IPS-20b (cell line): Measurements from ENCODE around the gene ODAD2.

Experiments
- H3K27ac ChIP-seq: one replicate; pipeline ENCODE4 v1.5.1; 2013; ENCODE audit warnings: low read length
- H3K27me3 ChIP-seq: 2 replicates; pipeline ENCODE4 v1.6.1; 2013; ENCODE audit warnings: mild to moderate bottlenecking, low read length, inconsistent platforms; ENCODE audit not compliant: insufficient read depth
- H3K36me3 ChIP-seq: 2 replicates; pipeline ENCODE4 v1.6.1; 2013; ENCODE audit warnings: low read depth, mild to moderate bottlenecking, inconsistent platforms, low read length, moderate library complexity; ENCODE audit not compliant: insufficient read depth
- H3K4me1 ChIP-seq: 2 replicates; pipeline ENCODE4 v1.6.1; 2013; ENCODE audit warnings: mild to moderate bottlenecking, control low read depth, inconsistent platforms, low read length, moderate library complexity; ENCODE audit not compliant: insufficient read depth
- H3K4me3 ChIP-seq: 2 replicates; pipeline ENCODE4 v1.5.1; 2013; ENCODE audit warnings: mild to moderate bottlenecking, low read length, inconsistent platforms
- H3K9ac ChIP-seq: 2 replicates; pipeline ENCODE4 v1.6.1; 2013; ENCODE audit warnings: low read depth, mild to moderate bottlenecking, inconsistent platforms, low read length, moderate library complexity
- H3K9me3 ChIP-seq: 2 replicates; pipeline ENCODE4 v1.6.1; 2013; ENCODE audit warnings: mild to moderate bottlenecking, low read depth, low read length, inconsistent platforms; ENCODE audit not compliant: insufficient read depth

The ODAD2 gene

DNA sequence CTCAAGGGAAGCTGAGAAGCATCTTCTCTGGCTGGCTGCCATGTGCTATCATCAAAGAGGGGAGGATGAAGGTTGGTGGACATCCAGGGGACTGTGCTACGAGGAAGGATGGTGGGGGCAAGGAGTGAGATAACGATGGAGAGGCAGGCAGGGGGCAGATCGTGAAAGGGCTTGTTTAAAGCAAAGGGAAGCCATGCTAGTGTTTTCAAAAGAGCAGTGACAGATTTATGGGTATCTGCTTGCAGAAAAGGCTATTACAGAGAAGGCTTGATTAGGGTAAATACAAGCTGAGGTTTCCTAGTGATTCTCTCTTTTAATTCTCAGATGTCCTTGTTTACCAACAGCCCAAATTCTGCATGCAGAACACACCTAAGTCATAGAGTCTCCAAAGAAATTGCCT lies 164.4 kb downstream of the ODAD2 start:
- no peaks in the 10 kb centered on the region for H3K27me3 ChIP-seq
- H3K27ac ChIP-seq: no peak overlapping the region
- H3K4me3 ChIP-seq: no peak overlapping the region
- H3K36me3 ChIP-seq: no peaks in the 10 kb centered on the region
- no peaks in the 10 kb centered on the region for H3K9me3 ChIP-seq
- no peak overlapping the region for H3K9ac ChIP-seq
- H3K4me1 ChIP-seq: no peaks in the 10 kb centered on the region

DNA sequence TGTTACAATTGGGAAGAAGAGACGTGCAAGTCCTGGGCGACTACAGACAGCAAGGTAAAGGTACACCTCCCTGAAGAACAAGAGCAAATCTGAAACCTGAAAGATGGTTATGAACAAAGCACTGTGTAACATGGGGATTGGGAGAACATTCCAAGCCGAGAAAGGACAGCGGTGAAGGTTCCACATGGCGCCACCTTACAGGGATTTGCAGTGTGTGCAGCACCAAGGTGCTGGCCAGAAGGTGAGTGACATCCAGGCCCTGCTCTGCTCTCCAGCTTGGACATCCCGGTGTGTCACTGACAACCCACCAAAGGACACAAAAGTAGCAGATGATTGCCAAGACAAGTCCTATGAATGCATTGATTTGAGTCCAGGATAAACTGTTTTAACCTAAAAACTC lies 165.1 kb downstream of the ODAD2 start:
- Histone ChIP-seq H3K9ac (no peak overlapping the region), H3K4me1 (no peaks in the 10 kb centered on the region), H3K4me3 (no peak overlapping the region), H3K9me3 (no peaks in the 10 kb centered on the region), H3K36me3 (no peaks in the 10 kb centered on the region), H3K27me3 (no peaks in the 10 kb centered on the region), H3K27ac (no peak overlapping the region)

DNA sequence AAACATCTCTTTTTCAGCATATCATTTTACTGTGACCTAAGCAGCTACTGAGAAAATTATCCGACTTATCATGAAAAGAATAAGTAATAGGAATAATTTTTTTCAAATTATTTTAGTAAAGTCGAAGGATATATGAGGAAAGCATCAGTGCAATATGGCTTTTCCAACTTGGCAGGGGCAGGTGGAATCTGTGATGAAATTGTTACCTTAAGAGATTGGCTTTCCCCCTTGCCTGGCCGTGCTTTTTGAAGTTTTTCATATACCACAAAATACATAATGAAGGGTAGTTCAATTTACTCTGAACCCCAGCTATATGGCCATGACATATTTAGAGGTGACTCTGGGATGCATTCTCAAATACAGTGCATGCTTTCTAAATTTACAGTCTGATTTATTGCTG lies 166.1 kb downstream of the ODAD2 start:
- Histone ChIP-seq H3K4me1 (no peaks in the 10 kb centered on the region), H3K9me3 (no peaks in the 10 kb centered on the region), H3K36me3 (no peaks in the 10 kb centered on the region), H3K27ac (no peak overlapping the region), H3K9ac (no peak overlapping the region), H3K27me3 (no peaks in the 10 kb centered on the region), H3K4me3 (no peak overlapping the region)

DNA sequence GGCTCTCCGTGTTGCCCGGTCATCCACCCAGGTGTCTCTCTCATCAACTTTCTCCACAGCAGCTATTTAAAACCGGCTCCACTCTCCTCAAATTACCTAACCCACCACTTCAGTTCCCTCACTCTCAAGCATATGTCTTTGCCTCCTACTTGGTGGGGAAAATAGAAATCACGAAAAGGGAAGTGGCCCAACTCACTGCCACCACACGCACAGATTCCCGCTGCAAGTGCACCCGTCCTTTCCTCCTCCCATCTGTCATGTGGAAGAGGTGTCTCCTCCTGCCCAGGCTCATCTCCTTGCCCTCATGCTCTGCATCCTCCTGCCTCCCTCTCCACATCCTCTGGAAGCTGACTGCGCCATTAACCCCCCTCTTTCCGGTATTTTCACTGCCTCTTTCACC lies 172.5 kb downstream of the ODAD2 start:
- Histone ChIP-seq H3K4me3 (no peak overlapping the region), H3K4me1 (no peaks in the 10 kb centered on the region), H3K9me3 (no peaks in the 10 kb centered on the region), H3K36me3 (no peaks in the 10 kb centered on the region), H3K9ac (no peak overlapping the region), H3K27ac (no peak overlapping the region), H3K27me3 (no peaks in the 10 kb centered on the region)

DNA sequence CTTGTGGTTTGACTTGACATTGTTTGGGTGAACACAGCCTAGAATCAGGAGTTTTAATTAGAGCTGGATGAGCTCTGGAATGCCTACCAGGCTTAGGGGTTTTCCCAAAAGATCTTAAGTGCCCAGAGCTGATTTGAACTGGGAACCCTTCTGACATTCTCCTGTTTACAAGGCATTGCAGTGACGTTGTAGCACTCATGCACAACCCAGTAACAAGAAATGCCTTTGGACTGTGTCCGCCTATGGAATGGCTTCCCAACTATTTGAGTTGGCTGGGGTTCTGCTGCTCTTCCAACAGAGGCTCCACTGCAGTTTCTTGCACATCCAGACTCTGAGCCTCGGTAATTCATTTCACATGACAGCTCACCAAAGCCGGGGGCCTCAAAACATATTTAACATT lies 176.6 kb downstream of the ODAD2 start:
- no peaks in the 10 kb centered on the region for H3K9me3 ChIP-seq
- no peak overlapping the region for H3K9ac ChIP-seq
- no peaks in the 10 kb centered on the region for H3K36me3 ChIP-seq
- H3K27ac ChIP-seq: no peak overlapping the region
- H3K4me3 ChIP-seq: no peak overlapping the region
- no peaks in the 10 kb centered on the region for H3K4me1 ChIP-seq
- H3K27me3 ChIP-seq: no peaks in the 10 kb centered on the region

DNA sequence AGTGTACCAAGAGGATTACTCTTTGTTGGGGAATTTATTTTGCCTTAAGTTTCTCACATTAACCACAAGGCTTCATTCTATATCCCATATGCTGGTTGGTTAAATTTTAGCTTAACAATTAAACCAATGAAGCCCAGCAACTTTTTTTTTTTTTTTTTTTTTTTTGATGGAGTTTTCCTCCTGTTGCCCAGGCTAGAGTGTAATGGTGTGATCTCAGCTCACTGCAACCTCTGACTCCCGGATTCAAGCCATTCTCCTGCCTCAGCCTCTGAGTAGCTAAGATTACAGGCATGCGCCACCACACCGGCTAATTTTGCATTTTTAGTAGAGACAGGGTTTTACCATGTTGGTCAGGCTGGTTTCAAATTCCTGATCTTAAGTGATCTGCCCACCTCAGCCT lies 178.2 kb downstream of the ODAD2 start:
- H3K4me1 ChIP-seq: no peaks in the 10 kb centered on the region
- no peak overlapping the region for H3K9ac ChIP-seq
- no peak overlapping the region for H3K27ac ChIP-seq
- no peaks in the 10 kb centered on the region for H3K27me3 ChIP-seq
- no peaks in the 10 kb centered on the region for H3K9me3 ChIP-seq
- no peak overlapping the region for H3K4me3 ChIP-seq
- H3K36me3 ChIP-seq: no peaks in the 10 kb centered on the region

DNA sequence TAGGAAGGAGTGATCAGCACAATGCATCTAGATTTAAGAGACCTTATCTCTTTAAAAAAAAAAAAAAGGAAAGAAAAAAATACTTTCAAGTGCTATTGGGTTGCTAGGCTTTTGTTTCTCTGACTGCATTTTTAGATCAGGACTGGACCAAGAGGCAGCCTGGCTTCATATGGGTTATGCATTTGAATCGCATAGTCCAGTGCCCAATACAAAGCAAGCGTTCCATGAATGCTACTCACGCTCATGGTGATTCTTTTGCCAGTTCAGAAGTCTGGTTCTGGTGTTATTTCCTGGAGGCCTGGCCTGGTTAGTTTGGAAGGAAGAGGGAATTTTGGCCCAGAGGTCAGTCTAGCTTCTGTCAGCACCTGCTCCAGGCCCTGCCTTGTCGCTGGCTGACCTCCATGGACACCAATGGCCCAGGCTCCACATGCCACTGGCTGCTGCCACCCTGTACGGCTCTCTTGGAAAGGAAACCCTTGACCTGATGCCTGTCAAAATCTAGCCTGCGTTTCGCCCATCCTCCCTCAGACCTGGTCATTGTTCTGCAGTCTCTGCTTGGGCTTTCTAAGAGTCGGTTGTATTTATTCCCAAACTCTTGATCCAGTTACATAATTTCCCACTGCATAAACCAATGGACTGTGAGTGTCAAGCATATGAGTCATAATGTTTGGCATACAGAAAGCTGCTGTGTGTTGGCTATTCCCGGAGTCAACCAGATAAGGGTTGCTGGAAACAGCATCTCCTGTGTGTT lies 178.9 kb downstream of the ODAD2 start:
- Histone ChIP-seq H3K9ac (no peak overlapping the region), H3K27me3 (no peaks in the 10 kb centered on the region), H3K27ac (no peak overlapping the region)

DNA sequence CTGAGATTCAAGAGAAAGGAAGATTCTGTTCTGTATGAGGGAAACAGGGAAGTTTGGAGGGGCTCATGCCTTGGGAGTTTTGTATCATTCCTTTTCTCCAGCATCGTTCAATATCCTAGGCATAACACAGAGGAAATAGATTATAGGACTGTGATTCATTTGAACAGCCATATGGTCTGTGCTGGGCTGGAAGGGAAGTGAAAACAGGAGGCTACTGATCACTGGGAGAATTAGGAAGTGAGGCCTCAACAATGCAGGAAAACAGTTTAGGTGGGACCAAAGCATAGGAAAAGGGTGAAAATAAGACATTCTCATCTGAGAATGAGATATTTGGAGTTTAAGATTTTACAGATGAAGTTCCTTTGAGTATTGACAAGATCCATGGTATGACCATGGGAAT lies 182.6 kb downstream of the ODAD2 start:
- peaks cover 4% of the 10 kb centered on the region; the same call in 1 of the 2 replicates for H3K4me1 ChIP-seq
- no peak overlapping the region for H3K9ac ChIP-seq
- H3K4me3 ChIP-seq: no peak overlapping the region

More for the DNA sequence above, 178.9 kb downstream of the ODAD2 start:
- Histone ChIP-seq H3K9me3 (no peaks in the 10 kb centered on the region), H3K36me3 (no peaks in the 10 kb centered on the region), H3K4me1 (peaks cover 4% of the 10 kb centered on the region; the same call in 1 of the 2 replicates), H3K4me3 (no peak overlapping the region)

DNA sequence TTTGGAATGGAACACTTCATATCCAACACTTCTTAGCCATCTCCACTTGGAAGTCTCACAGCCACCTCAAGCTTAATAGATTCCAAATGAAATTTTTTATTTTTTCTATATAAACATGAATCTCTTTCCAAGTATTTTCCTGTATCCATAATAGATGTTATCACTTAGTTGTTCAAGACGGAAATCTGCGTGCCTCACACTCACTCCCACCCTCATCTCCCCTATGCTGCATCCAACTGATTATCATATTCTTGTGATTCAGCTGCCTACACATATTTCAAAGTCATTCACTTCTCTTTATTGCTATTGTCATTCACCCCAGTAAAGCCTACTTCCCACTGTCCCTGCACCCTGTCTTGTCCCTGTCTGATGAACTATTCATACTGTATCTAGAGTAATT lies 183.0 kb downstream of the ODAD2 start:
- H3K4me3 ChIP-seq: no peak overlapping the region
- H3K4me1 ChIP-seq: peaks cover 4% of the 10 kb centered on the region; the same call in 1 of the 2 replicates
- H3K27me3 ChIP-seq: no peaks in the 10 kb centered on the region

More for the DNA sequence above, 182.6 kb downstream of the ODAD2 start:
- no peaks in the 10 kb centered on the region for H3K9me3 ChIP-seq
- no peak overlapping the region for H3K27ac ChIP-seq
- no peaks in the 10 kb centered on the region for H3K36me3 ChIP-seq
- H3K27me3 ChIP-seq: no peaks in the 10 kb centered on the region

DNA sequence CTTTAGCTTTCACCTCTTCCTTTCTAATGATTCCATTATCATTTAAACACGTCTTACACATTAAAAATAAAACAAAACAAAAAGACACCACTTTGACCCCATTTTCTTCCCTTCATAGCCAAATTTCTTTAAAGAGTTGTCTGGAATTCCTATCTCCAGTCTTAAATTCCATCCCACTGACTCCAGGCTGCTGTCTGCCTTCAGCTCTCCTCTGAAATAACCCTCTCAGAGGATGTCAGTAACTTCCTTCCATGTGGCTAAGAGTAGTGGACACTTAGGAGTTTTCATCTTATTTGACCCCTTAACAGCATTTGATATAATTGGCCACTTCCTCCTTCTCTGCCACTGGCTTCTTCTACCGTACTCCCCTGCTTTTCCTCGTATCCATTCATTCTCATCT lies 183.6 kb downstream of the ODAD2 start:
- H3K27me3 ChIP-seq: no peaks in the 10 kb centered on the region
- no peak overlapping the region for H3K9ac ChIP-seq
- H3K9me3 ChIP-seq: no peaks in the 10 kb centered on the region
- H3K27ac ChIP-seq: no peak overlapping the region
- H3K4me3 ChIP-seq: no peak overlapping the region
- H3K36me3 ChIP-seq: no peaks in the 10 kb centered on the region
- peaks cover 4% of the 10 kb centered on the region; the same call in 1 of the 2 replicates for H3K4me1 ChIP-seq

More for the DNA sequence above, 183.0 kb downstream of the ODAD2 start:
- Histone ChIP-seq H3K27ac (no peak overlapping the region), H3K36me3 (no peaks in the 10 kb centered on the region), H3K9ac (no peak overlapping the region), H3K9me3 (no peaks in the 10 kb centered on the region)

DNA sequence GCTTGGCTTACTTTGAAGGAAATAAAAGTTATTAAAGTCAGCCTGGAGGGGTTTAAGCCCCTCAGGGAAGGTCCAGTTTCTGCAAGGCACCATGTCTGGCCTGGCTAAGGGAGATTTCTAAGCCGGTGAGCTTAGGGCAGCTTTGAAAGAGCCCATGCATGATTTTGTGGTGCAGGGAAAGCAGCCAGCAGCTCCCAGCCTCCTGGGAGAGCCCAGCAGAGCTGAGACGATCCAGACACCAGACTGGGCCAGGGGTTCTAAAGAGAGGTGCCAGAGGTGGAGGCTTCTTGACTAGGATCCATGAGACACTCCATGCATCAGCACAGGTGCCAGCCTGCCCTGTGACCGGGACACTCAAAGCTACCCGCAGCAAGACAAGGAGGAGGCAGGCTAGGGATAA lies 193.7 kb downstream of the ODAD2 start:
- Histone ChIP-seq H3K9me3 (no peaks in the 10 kb centered on the region), H3K27me3 (no peaks in the 10 kb centered on the region), H3K36me3 (no peaks in the 10 kb centered on the region), H3K4me1 (0 out of 2 replicates have a peak, but pooled peaks cover 1% of the 10 kb centered on the region), H3K4me3 (no peak overlapping the region), H3K27ac (no peak overlapping the region), H3K9ac (no peak overlapping the region)

DNA sequence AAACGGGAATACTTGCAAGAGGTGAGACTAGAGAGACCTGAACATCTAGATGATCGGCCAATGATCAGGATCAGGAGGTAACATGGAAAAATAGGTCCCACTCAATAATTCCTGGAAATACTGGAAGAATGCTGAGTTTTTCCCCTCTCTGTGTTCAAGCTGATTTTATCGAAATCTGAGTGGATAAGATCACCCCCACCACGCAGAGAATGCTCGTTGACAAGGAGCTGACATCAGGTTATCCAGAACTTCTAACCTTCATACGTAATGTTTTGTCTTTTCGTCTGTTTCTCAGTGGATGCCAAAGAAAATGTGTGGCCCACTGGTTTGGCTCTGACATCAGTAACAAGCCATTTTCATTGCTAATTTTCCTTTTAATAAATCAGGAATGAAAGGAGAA lies 194.7 kb downstream of the ODAD2 start:
- Histone ChIP-seq H3K4me3 (no peak overlapping the region), H3K27ac (no peak overlapping the region), H3K4me1 (0 out of 2 replicates have a peak, but pooled peaks cover 2% of the 10 kb centered on the region), H3K27me3 (no peaks in the 10 kb centered on the region), H3K9ac (no peak overlapping the region), H3K9me3 (no peaks in the 10 kb centered on the region), H3K36me3 (no peaks in the 10 kb centered on the region)
